PFSK-1 (cell line): ENCODE measurements around the gene GPSM1.

Source experiments
- POLR2AphosphoS5 ChIP-seq: IDR thresholded peaks from 2 replicates; pipeline ENCODE4 v1.6.1; 2012; ENCODE audit warnings: low read depth, mild to moderate bottlenecking, control low read depth, low read length, moderate library complexity
- REST ChIP-seq, 2 experiments: IDR thresholded peaks; 2 replicates each; pipeline versions ENCODE4 v1.6.1 to v1.8.0; 2011 to 2012; ENCODE audit warnings: low read depth in 2 of 2, low read length in 2 of 2, control low read depth in 1 of 2, inconsistent platforms in 1 of 2, mild to moderate bottlenecking in 1 of 2, moderate library complexity in 1 of 2; ENCODE audit not compliant: insufficient read depth in 1 of 2

DNA sequence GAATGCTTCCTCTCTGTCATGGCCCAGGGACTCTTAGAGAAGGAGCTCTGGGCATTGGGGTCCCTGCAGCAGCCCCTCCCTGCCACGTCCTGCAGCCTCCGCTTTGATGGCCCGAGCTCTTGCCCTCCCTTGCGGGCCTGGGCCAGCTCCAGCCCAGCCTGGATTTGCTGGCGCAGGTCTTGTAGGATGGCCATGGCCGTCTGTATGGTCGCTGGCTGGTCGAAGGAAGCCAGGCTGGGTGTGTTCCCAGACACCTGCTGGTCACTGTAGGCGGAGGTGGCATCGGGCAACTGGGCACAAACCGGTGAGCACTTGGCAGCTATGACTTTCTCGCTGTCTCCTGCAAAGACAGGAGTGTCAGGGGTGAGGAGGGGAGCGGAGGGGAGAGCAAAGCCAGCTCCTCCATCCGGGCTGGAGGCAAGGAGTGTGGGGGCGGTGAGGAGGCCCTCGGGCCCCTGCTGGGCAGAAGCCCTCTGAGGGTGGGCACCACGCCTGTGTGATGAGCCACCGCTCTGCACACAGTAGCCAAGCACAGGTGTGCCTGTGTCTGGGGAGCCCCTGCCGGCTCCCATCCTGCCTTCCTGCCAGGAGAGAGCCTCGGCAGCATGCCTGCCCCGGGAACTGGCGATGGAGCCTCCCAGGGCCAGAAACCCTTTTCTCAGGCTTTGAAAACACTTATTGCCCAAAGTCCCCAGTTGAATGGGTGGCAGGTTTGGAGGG is 35.9 kb upstream of the GPSM1 start:
- TF ChIP-seq POLR2AphosphoS5 (no peak), REST (IDR thresholded peaks at IDR 0.05; ENCODE audit: insufficient read depth in 1 of 2, low read depth in 2 of 2, low read length in 2 of 2) (no peak)
